ENCODE measurements around the gene GRIA4.

Gene GRIA4

GRCh38 chr11:105821372-105821771 is 211.5 kb downstream of the GRIA4 start:
- no peak for TF ChIP-seq CTCF (IDR thresholded peaks at IDR 0.05; ENCODE audit: insufficient read depth, low read length)
- TF ChIP-seq POLR2AphosphoS5 (IDR thresholded peaks at IDR 0.05; ENCODE audit: low read depth) = no peak
- TF ChIP-seq SPI1 (IDR thresholded peaks at IDR 0.05; ENCODE audit: borderline replicate concordance, low read depth) = no peak
- no peak for TF ChIP-seq REST (IDR thresholded peaks at IDR 0.05; ENCODE audit: insufficient replicate concordance, low read depth)
- TF ChIP-seq GABPA (IDR thresholded peaks at IDR 0.05; ENCODE audit: low read depth) = no peak
- no peak overlapping the region for H3K27ac ChIP-seq (replicated peaks)
- H3K4me3 ChIP-seq (replicated peaks; ENCODE audit: insufficient read depth, low read length) = no peak overlapping the region
- DNase-seq (ENCODE audit: low read depth in 1 of 2, low spot score in 1 of 2) = no peak
- H3K27me3 ChIP-seq (ENCODE audit: insufficient read depth, poor library complexity, severe bottlenecking) = no peaks in the 10 kb centered on the region

GRCh38 chr11:105821781-105822180 is 211.9 kb downstream of the GRIA4 start:
- Histone ChIP-seq H3K27me3 (ENCODE audit: insufficient read depth, poor library complexity, severe bottlenecking) (no peaks in the 10 kb centered on the region), H3K4me3 (replicated peaks; ENCODE audit: insufficient read depth, low read length) (no peak overlapping the region), H3K27ac (replicated peaks) (no peak overlapping the region)
- no peak for TF ChIP-seq POLR2AphosphoS5 (IDR thresholded peaks at IDR 0.05; ENCODE audit: low read depth)
- TF ChIP-seq CTCF (IDR thresholded peaks at IDR 0.05; ENCODE audit: insufficient read depth, low read length) = no peak
- no peak for TF ChIP-seq REST (IDR thresholded peaks at IDR 0.05; ENCODE audit: insufficient replicate concordance, low read depth)
- TF ChIP-seq GABPA (IDR thresholded peaks at IDR 0.05; ENCODE audit: low read depth) = no peak
- TF ChIP-seq SPI1 (IDR thresholded peaks at IDR 0.05; ENCODE audit: borderline replicate concordance, low read depth) = no peak
- DNase-seq (ENCODE audit: low read depth in 1 of 2, low spot score in 1 of 2) = no peak

- Histone ChIP-seq H3K27ac (replicated peaks) (no peak overlapping the region), H3K4me3 (replicated peaks; ENCODE audit: insufficient read depth, low read length) (no peak overlapping the region), H3K27me3 (ENCODE audit: insufficient read depth, poor library complexity, severe bottlenecking) (no peaks in the 10 kb centered on the region)
- TF ChIP-seq CTCF (IDR thresholded peaks at IDR 0.05; ENCODE audit: insufficient read depth, low read length) (no peak), GABPA (IDR thresholded peaks at IDR 0.05; ENCODE audit: low read depth) (no peak), SPI1 (IDR thresholded peaks at IDR 0.05; ENCODE audit: borderline replicate concordance, low read depth) (no peak), POLR2AphosphoS5 (IDR thresholded peaks at IDR 0.05; ENCODE audit: low read depth) (no peak), REST (IDR thresholded peaks at IDR 0.05; ENCODE audit: insufficient replicate concordance, low read depth) (no peak)
- no peak for DNase-seq (ENCODE audit: low read depth in 1 of 2, low spot score in 1 of 2)
Measured at GRCh38 chr11:105823495-105824033, 213.7 kb downstream of the GRIA4 start.

All from HL-60 (cell line).